Gastrocnemius medialis (tissue), 4 donors: ENCODE results near the gene ACYP2.

Experiments used
- POLR2A ChIP-seq, 2 donors: fragments of 450-650 bp; IDR thresholded peaks; one replicate each; pipeline ENCODE4 v1.6.1; 2017; ENCODE audit warnings: antibody characterized with exemption in 2 of 2, mild to moderate bottlenecking in 2 of 2, moderate library complexity in 2 of 2
- TF ChIP-seq, protein P1 (sequence below), 5 experiments: fragments of 450-650 bp in 3 of 5; fragments of 200-600 bp in 2 of 5; sonication (generic) in 2 of 5; IDR thresholded peaks in 4 of 5; conservative IDR thresholded peaks in 1 of 5; 1 replicate in 4 of 5; 2 replicates in 1 of 5; pipeline ENCODE4 v1.5.1; 2016 to 2019; ENCODE audit warnings: antibody characterized with exemption in 5 of 5, mild to moderate bottlenecking in 3 of 5, moderate library complexity in 3 of 5

DNA sequence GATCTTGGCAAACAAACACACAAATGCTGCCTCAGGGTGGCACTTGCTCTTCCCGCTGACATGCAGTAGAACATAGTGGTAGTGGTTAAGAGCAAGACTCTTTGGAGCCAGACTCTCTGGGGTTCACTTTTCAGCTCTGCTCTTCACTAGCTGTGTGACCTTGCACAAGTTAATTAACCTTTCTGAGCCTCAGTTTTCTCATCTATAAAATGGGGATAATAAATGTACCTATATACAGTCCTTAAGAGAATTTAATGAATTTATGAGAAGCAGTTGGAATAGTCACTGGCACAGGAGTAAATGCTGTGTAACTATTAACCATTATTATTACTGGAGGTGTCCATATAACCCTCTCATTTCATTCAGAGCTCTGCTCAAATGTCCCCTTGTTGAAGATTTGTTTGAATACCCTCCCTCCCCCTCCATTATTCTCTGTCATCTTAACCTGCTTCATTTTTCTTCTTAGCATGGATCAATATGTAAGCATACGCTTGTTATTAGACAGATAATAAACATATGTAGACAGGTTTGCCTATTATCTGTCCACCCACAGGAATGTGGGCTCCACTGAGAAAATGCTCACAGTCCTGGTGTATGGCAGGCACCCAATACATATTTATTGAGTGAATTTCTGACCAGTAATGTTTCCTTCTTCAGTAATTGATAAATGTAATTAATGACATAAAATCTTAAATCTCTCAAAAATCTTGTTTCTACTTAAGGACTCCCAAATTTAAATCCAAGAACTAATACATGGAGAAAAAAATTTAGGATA lies 76.1 kb downstream of the ACYP2 start:
- TF ChIP-seq POLR2A (IDR thresholded peaks at IDR 0.05), result no peak
- TF ChIP-seq, protein P1, sequence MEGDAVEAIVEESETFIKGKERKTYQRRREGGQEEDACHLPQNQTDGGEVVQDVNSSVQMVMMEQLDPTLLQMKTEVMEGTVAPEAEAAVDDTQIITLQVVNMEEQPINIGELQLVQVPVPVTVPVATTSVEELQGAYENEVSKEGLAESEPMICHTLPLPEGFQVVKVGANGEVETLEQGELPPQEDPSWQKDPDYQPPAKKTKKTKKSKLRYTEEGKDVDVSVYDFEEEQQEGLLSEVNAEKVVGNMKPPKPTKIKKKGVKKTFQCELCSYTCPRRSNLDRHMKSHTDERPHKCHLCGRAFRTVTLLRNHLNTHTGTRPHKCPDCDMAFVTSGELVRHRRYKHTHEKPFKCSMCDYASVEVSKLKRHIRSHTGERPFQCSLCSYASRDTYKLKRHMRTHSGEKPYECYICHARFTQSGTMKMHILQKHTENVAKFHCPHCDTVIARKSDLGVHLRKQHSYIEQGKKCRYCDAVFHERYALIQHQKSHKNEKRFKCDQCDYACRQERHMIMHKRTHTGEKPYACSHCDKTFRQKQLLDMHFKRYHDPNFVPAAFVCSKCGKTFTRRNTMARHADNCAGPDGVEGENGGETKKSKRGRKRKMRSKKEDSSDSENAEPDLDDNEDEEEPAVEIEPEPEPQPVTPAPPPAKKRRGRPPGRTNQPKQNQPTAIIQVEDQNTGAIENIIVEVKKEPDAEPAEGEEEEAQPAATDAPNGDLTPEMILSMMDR (IDR thresholded peaks at IDR 0.05 in 4 of 5, conservative IDR thresholded peaks at IDR 0.05 in 1 of 5), result no peak
